GM21529 (cell line): ENCODE data around the gene FIBCD1.
A peak's percentile ranks its signal among the peaks of the same experiment; 100 is the strongest.

Experiments used
- ATAC-seq: cut with Tn5 transposase; IDR thresholded peaks from one replicate; pipeline ENCODE4 v1.9.1; 2021; ENCODE audit not compliant: unreplicated experiment

FIBCD1 gene

DNA sequence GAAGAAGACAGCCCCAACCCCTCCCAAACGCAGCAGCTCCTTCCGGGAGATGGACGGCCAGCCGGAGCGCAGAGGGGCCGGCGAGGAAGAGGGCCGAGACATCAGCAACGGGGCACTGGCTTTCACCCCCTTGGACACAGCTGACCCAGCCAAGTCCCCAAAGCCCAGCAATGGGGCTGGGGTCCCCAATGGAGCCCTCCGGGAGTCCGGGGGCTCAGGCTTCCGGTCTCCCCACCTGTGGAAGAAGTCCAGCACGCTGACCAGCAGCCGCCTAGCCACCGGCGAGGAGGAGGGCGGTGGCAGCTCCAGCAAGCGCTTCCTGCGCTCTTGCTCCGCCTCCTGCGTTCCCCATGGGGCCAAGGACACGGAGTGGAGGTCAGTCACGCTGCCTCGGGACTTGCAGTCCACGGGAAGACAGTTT, 54.9 kb downstream of the FIBCD1 start:
- no peak for ATAC-seq

- no peak for ATAC-seq
Measured at GRCh38 chr9:130883479-130883878, 55.6 kb downstream of the FIBCD1 start.

DNA sequence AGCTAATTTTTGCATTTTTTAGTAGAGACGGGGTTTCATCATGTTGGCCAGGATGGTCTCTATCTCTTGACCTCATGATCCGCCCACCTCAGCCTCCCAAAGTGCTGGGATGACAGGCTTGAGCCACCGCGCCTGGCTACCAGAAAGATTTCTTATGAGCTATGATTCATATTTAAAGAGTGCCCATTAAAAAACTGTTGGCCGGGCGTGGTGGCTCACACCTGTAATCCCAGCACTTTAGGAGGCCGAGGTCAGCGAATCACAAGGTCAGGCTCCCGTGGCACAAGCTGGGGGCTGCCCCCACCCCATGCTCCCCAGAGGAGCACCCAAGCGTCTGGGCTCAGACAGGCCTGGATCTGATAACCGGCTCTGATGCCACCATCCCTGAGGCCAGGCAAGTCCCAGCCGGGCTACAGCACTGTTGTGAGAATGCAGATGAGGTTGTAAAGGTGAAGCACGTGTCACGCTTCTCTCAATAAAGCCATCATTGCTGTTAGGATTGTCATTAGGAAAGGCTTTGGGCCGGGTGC, 56.3 kb downstream of the FIBCD1 start:
- no peak for ATAC-seq

GRCh38 chr9:130881516-130881915, 57.5 kb downstream of the FIBCD1 start:
- ATAC-seq, result no peak

DNA sequence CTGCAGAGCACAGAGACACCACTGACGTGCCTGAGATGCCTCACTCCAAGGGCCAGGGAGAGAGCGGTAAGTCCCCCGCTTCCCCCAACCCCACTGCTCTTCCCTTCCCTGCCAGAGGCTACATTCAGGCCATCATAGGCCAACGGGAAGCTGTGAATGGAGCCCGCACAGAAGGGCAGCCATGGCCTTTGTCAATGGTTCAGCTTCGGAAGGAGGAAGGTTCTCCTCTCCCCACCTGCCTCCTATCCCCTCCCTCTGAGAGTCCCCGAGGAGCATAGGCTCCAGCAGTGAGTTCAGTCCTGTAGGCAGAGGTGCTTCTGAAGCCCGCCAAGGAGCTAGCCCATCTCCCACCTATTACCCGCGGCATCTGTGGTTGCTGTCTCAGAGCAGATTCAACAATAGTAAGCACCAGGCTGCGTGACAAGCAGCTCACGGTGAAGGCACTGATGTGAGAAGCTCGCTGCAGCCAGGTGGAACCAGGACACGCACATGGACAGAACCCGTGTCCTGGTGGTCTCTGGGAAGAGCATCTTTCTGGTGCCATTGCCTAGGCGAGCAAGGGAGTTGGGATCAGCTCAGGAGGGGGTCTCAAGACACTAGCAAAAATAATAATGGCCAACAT, 58.3 kb downstream of the FIBCD1 start:
- no peak for ATAC-seq

DNA sequence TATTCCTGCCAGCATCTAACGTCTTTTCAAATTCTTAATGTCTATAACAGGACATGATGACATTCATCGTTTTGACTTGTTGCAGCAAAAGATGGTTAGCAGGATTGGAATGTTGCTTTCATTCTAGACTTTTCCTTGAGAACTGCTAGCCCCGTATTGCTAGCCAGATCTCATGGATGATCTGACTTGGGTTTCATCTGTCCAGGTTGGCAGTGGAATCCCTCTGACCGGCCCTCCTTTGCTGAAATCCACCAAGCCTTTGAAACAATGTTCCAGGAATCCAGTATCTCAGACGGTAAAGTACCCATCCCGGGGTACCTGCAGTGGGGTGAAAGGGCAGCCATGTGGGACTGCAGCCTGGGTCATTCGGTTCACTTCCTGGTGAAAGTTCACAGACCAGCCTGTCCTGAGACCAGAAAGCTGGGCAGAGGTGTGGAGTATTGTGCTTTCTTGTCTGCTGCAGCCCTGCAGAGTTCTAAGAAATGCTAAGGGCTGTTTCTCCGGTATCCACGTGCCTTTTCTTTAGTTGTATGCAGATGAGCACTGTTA, 59.1 kb downstream of the FIBCD1 start:
- ATAC-seq, result no peak

DNA sequence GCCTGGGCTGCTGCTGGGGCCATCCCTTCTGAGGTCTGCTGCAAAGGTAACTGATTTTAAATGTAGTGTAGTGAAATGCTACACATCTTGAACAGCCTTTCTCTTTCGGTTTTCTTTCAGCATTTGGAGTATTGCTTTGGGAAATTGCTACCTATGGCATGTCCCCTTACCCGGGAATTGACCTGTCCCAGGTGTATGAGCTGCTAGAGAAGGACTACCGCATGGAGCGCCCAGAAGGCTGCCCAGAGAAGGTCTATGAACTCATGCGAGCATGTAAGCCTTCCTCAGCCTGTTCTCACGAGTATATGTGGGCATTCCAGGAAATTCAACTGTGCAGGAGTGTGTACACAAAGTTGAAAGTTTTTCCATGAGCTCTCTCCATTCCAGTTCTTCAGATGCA, 60.8 kb downstream of the FIBCD1 start:
- no peak for ATAC-seq

- no peak for ATAC-seq
Measured at GRCh38 chr9:130877300-130877699, 61.7 kb downstream of the FIBCD1 start.

GRCh38 chr9:130874783-130875182, 64.3 kb downstream of the FIBCD1 start:
- no peak for ATAC-seq

GRCh38 chr9:130873966-130874365, 65.1 kb downstream of the FIBCD1 start:
- no peak for ATAC-seq

GRCh38 chr9:130872912-130873503, 66.0 kb downstream of the FIBCD1 start:
- ATAC-seq, result no peak

DNA sequence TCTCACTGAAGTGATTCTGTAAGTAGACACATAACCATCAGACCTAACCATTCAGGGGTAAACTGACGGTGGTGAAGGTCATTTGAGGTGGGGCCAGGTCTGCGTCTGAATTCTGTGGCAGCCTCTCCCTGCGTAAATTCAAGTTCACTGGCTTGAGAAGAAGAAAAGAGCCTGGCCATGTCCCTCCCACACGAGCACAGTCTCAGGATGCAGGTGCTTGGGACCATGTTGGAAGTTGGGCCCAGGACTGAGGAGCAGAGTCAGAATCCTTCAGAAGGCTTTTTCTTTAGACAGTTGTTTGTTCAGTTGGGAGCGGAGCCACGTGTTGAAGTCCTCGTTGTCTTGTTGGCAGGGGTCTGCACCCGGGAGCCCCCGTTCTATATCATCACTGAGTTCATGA, 66.5 kb downstream of the FIBCD1 start:
- no peak for ATAC-seq

GRCh38 chr9:130872093-130872492, 67.0 kb downstream of the FIBCD1 start:
- ATAC-seq, result no peak

- no peak for ATAC-seq
Measured at GRCh38 chr9:130871395-130872062, 67.5 kb downstream of the FIBCD1 start.

- ATAC-seq, result peak; percentile 86
Measured at GRCh38 chr9:130870491-130871381, 68.3 kb downstream of the FIBCD1 start.

GRCh38 chr9:130869250-130869649, 69.8 kb downstream of the FIBCD1 start:
- ATAC-seq, result no peak

GRCh38 chr9:130868230-130868629, 70.8 kb downstream of the FIBCD1 start:
- ATAC-seq, result no peak

- ATAC-seq, result no peak
Measured at GRCh38 chr9:130867556-130867955, 71.5 kb downstream of the FIBCD1 start.

- no peak for ATAC-seq
Measured at GRCh38 chr9:130866474-130866965, 72.5 kb downstream of the FIBCD1 start.

GRCh38 chr9:130865921-130866320, 73.1 kb downstream of the FIBCD1 start:
- ATAC-seq, result no peak

GRCh38 chr9:130864541-130864940, 74.5 kb downstream of the FIBCD1 start:
- no peak for ATAC-seq
